Midbrain (tissue), 1 donor: ENCODE measurements around the gene MGST1.
"Not testable (repeated sequence)": the region's sequence is repeated elsewhere in the genome, so short reads cannot be mapped to it uniquely, and the experiment has no call there.

Experiments
- DNase-seq: peaks from one replicate; lab custom pipeline; 2025; lab: John Stamatoyannopoulos, UW

Gene MGST1

GRCh38 chr12:16352481-16352880, 5.0 kb downstream of the MGST1 start:
- no peak for DNase-seq

DNA sequence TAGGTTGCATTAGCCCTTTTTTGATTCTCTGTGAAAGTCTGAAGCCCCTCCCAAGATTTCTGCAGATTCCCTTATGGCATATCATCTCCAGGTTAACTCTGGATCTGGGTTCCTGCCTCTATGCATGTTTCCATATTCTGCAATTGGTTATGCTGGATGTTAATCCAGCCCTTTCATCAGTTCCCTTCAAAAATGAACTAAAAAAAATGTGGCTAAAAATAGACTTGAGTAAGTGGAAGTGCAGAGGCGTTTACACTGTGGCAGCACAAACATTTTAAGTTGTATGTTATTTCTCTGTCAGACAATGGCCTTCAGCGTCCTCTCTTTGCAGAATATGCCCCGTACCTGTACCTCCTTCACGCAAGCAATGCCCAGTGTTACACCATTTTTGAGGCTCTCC, 11.4 kb downstream of the MGST1 start:
- no peak for DNase-seq

DNA sequence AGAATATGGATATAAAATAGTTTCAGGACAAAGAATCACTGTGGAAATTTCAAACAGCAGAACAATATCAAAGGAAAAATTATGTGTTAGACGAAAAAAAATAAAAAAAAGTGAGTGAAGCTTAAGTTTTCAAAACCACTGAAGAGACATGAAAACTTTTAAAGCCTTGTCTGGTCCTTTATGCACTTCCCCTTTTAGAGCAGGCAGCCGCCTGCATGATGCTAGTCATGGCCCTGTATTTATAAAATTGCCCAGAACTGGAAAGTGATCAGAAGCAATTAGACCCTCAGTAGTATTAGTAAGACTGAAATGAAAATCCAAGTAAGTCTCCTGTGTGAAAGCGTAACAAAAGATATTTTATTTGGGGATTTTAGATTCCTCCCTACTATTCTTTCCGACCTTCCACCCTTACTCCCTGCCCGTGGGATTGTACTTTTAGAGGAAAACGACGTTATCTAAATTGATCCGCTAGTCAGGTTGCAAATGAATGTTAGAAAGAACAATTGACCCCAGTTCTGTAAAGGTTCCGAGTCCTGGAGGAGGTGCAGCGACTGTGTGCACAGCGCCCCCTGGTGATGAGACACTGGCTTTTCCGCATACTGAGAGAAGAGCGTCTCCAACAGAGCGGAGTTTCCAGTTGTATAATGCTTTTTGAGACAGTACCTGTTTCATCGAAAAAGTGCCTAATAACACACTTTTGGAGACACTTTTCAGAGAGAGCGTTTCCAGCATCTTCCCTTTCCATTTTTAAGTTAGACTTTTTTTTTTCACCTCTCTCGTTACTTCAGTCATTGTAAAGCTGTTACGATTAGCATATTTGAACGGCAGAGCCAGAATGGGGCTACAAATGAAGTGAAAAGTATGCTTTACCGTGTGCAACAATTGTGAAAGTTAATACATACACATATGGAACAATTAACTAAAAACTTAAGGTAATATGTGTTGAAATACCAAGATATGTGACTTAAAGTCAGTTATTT, 12.4 kb downstream of the MGST1 start:
- no peak for DNase-seq

DNA sequence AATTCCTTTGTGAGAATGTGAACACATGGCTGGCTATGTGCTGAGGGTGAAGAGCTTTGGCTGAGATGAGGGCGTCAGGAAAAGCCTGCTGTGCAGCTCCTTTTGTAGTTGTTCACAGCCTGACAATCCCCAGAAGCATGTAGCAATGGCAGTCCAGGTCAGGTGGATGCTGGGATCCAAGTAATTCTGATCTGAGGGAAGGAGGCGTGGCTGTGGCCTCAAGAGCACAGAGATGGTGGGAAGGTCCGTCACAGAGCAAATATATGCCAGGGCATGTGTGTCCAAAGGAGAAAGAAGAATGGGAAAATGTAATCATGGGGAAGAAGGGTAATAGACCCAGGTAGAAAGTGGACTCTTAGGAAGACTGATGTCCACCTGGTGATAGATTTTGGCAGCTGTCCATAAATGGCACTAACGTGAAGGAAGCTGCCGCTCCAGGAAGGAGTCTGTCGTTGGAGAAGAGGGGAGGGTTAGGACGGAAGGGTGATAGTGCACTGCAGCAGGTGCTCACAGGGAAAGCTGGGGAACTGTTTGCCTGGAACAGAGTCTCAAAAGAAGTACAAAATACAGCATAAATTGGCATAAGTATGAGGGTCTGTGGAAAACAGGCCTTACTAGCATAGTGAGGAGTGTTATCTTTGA, 13.8 kb downstream of the MGST1 start:
- no peak for DNase-seq

DNA sequence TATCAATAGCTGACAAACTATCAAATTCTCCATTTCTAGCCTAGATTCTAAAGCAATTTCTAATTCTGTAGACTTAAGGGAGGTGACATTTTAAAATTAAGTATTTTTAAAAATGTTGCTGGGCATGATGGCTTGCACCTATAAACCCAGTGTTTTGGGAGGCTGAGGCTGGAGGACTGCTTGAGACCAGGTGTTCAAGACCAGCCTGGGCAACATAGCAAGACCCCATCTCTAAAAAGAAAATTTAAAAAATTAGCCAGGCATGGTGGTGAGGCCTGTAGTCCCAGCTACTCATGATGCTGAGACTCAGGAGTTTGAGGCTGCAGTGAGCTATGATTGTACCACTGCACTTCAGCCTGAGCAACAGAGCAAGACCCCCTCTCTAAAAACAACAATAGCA, 15.1 kb downstream of the MGST1 start:
- no peak for DNase-seq

GRCh38 chr12:16369156-16369555, 21.7 kb downstream of the MGST1 start:
- DNase-seq = no peak

DNA sequence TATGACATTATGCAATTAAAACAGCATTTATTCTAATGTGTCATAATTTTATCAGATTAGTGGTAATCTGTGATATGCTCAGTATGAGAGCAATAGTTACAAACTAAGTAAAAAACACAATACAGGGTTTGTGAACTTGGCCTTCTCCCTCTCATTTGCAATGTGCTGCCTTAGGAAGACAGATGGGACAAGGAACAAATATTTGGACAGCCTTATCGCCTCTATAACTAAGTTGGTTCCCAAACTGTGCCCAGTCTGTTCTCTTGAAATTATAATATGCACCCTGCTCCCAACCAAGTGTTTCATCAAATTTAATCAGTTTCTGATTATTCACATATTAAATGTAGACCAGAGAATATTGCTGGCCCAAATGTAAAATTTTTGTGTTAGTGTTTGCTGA, 22.7 kb downstream of the MGST1 start:
- no peak for DNase-seq

- DNase-seq = not testable (repeated sequence)
Observed at GRCh38 chr12:16382652-16383312, 35.3 kb downstream of the MGST1 start.

DNA sequence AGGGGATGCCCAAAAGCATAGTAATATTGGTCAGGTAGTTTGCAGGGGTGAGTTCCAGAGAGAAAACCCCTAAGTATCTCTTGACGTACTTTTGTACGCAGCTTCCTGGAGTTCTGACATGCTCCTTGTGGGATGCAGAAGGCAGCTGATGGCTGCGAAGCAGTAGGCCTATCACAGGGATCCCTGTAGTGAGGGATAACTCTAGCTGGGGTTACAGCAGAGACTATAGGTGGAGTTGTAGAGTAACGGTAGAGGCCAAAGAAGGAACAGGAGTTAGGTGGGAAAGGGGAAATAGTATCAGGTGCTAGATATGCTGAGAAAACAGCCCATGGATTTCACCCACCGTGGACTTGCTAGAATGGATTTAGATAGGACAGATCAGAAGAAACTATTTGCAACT, 37.3 kb downstream of the MGST1 start:
- no peak for DNase-seq

DNA sequence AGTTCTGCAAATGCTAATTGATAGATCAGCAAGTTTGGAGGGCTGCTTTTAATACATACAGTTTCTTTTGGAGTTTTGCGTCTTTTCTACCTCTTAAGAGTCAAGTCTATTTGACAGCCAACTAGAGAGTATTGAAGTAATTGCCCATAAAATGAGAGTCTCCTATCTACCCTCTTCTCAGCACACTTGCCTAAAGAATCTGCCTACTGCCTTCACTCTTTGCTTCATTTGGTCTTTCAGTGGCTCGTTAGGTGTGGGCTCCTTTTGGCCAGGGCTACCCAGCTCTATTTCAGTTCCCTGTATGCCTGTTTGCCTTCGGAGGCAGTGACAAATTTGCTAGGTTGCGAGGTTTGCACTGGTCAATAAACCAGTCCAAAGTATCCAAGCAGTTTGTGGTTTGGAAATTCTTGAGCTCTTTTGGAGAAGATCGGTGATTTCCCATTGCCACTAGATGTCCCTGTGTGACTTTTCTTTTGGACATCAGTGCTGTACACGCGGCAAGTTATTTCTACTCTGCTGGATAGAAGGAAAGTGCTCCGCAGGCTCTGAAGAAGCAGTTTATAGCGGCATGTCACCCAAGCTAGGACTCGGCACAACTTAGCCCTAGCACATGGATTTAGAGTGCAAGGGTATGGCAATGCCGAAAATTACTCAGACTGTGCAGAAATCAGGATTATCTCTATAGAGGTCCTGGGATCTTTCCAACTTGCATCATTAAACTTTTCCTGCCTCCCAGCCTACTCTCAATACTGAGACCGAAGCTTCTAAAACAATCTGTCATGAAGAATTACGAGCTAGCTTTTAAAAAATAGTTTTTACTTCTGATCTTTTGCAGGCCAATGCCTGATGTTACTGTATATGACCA, 38.6 kb downstream of the MGST1 start:
- peak; percentile 47 for DNase-seq

GRCh38 chr12:16387919-16388318, 40.5 kb downstream of the MGST1 start:
- no peak for DNase-seq

DNA sequence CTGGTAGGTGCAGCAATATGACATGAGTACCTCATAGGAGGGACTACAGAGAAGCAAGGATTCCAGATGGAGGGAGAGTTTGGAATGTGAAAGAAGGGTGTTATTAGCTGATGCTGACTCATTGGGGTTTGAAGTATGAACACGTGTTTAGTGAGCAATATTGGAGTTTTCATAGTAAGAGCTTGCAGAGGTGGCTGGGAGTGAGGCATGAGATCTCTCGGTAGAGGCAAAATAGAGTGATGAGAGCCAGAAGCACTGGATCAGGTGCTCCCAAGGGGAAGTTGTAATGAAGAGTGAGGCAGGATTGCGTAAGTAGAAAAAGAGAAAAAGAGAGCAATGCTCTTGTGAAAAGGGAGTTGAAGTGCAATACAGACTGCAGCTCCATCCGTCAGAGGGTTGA, 42.1 kb downstream of the MGST1 start:
- DNase-seq = no peak

- no peak for DNase-seq
Observed at GRCh38 chr12:16392846-16393535, 45.5 kb downstream of the MGST1 start.

GRCh38 chr12:16399101-16399500, 51.7 kb downstream of the MGST1 start:
- no peak for DNase-seq

DNA sequence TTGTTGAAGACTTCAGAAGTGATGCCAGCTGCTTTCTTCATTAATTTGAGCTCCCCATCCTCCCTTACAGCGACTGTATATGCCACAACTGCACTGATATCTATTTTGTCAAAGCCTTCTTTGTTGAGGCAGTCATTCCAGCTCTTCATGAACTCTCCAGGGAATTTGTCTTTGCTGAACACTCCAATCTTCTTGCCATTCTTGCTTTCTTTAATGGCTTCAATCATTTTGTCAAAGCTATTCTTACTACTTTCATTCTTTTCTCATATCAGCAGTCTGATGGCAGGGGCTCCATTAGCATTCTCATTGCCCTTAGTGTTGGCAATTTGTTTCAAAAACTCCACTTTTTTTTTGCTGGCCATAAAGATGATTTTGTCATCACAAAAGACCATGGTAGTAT, 54.4 kb downstream of the MGST1 start:
- DNase-seq = not testable (repeated sequence)

DNA sequence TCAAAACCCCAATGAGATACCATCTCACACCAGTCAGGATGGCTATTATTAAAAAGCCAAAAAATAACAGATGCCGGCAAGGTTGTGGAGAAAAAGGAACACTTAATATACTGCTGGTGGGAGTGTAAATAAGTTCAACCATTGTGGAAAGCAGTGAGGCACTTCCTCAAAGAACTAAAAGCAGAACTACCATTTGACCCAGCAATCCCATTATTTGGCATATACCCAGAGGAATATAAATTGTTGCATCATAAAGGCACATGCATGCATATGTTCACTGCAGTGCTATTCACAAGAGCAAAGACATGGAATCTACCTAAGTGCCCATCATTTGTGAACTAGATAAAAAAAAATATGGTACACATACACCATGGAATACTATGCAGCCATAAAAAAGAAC, 59.9 kb downstream of the MGST1 start:
- no peak for DNase-seq
